ENCODE results near the gene PDGFC. TPM values are rescaled to one million over a fixed set of nuclear protein-coding genes. Genes with fewer than 3 reads are reported as not detected.

The PDGFC gene
- total RNA-seq, 2 donors from 2014 or later: 19.1 to 21.8 TPM

DNA sequence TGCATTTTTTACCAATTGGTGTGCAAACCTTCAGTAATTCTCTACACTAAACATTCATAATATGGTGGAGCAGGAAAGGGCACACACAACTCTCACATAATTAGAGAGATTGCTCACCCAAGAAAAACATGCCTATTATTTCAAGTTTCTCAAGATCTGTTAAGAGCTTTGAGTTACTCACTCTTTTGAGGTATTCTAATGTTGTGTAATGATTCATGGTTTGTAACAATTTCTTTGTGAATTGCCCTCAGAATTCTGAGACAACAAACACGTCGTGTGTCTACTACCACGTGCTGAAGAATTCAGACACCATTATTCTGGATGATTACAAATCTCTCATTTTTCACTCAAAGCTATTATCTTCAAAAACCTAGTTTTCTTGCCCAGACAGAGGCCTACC, 82.8 kb downstream of the PDGFC start:
- Histone ChIP-seq H3K4me3 (no peak overlapping the region), H3K27ac (no peak overlapping the region), H3K4me1 (peaks cover 6% of the 10 kb centered on the region), H3K9me3 (no peaks in the 10 kb centered on the region), H3K36me3 (replicated peaks in 1 of 2; ENCODE audit: insufficient read depth in 1 of 2, low read depth in 2 of 2) (no peaks in the 10 kb centered on the region), H3K27me3 (no peaks in the 10 kb centered on the region)
- ATAC-seq: no peak
- TF ChIP-seq, protein P1, sequence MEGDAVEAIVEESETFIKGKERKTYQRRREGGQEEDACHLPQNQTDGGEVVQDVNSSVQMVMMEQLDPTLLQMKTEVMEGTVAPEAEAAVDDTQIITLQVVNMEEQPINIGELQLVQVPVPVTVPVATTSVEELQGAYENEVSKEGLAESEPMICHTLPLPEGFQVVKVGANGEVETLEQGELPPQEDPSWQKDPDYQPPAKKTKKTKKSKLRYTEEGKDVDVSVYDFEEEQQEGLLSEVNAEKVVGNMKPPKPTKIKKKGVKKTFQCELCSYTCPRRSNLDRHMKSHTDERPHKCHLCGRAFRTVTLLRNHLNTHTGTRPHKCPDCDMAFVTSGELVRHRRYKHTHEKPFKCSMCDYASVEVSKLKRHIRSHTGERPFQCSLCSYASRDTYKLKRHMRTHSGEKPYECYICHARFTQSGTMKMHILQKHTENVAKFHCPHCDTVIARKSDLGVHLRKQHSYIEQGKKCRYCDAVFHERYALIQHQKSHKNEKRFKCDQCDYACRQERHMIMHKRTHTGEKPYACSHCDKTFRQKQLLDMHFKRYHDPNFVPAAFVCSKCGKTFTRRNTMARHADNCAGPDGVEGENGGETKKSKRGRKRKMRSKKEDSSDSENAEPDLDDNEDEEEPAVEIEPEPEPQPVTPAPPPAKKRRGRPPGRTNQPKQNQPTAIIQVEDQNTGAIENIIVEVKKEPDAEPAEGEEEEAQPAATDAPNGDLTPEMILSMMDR (IDR thresholded peaks at IDR 0.05): no peak
- no peak for TF ChIP-seq POLR2A (IDR thresholded peaks at IDR 0.05)
- DNase-seq: no peak
- WGBS, 2 donors: 85 to 92% methylated on average over 3 of the region's 3 CpGs
- intact Hi-C loops (cut with DNase I): no loop called here

DNA sequence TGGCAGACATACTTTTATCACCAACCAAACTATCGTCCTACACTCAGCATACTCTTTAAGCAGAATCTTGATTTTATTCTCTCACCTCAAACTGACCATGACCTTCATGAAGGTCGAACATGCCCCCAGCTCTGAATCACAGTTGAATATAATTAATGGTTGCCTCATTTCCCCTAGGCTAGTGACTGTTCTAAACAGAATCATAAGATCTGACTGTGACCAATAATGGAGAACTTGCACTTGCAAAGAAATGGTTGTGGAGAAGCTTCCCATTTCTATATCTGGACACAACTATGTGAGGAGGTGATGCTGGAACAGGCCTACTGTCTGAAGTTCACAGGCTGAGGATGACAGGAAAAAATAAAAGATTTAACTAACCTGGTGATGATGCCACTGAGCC, 85.1 kb downstream of the PDGFC start:
- intact Hi-C loops (cut with DNase I): no loop called here
- TF ChIP-seq, protein P1 (IDR thresholded peaks at IDR 0.05): no peak
- TF ChIP-seq POLR2A (IDR thresholded peaks at IDR 0.05): no peak
- no peaks in the 10 kb centered on the region for H3K27me3 ChIP-seq
- DNase-seq: no peak
- WGBS, 2 donors: 79 to 93% methylated on average over 2 of the region's 2 CpGs
- no peak for ATAC-seq
- H3K4me1 ChIP-seq: peaks cover 6% of the 10 kb centered on the region
- no peaks in the 10 kb centered on the region for H3K36me3 ChIP-seq (replicated peaks in 1 of 2; ENCODE audit: insufficient read depth in 1 of 2, low read depth in 2 of 2)
- H3K27ac ChIP-seq: no peak overlapping the region
- H3K9me3 ChIP-seq: no peaks in the 10 kb centered on the region
- no peak overlapping the region for H3K4me3 ChIP-seq

DNA sequence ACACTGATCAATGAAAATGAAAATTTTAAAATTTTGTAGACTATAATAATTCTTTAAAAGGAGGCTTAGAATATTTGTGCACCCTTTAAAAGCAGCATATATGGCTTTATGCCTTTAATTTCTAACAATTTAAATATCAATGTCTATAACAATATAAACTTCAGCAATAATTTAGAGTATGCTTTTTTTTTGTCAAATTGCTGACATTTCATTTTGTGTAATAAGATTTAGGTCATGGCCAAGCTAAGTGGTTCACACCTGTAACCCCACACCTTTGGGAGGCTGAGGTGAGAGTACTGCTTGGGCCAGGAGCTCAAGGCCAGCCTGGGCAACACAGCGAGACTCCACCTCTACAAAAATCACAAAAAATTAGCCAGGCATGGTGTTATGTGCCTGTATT, 86.2 kb downstream of the PDGFC start:
- 86% methylated on average over 1 of the region's 1 CpG for WGBS, 2 donors
- H3K4me3 ChIP-seq: no peak overlapping the region
- TF ChIP-seq, protein P1 (IDR thresholded peaks at IDR 0.05): no peak
- TF ChIP-seq POLR2A (IDR thresholded peaks at IDR 0.05): no peak
- intact Hi-C loops (cut with DNase I): no loop called here
- H3K36me3 ChIP-seq (replicated peaks in 1 of 2; ENCODE audit: insufficient read depth in 1 of 2, low read depth in 2 of 2): no peaks in the 10 kb centered on the region
- no peak for DNase-seq
- no peaks in the 10 kb centered on the region for H3K27me3 ChIP-seq
- H3K4me1 ChIP-seq: peaks cover 5% of the 10 kb centered on the region
- no peak overlapping the region for H3K27ac ChIP-seq
- H3K9me3 ChIP-seq: no peaks in the 10 kb centered on the region
- no peak for ATAC-seq

DNA sequence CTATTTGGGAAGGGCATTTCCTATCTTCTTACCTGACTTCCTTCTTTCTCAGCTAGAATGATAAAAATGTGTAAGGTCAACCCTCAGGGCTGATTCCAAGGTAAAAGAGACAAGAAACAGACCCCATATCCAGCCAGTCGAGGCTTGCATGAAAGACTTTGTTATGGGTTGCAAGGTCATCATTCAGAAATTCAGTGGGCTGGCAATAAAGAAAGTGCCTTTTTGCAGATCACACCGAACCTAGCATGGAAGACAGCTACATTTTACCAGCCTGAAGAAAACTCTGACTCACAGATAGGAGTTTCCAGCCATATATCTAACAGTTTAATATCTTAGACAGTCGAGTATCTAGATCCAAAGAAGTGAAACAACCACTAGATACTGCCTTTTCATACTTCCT, 87.4 kb downstream of the PDGFC start:
- TF ChIP-seq, protein P1 (IDR thresholded peaks at IDR 0.05): no peak
- no peak for TF ChIP-seq POLR2A (IDR thresholded peaks at IDR 0.05)
- Histone ChIP-seq H3K4me3 (no peak overlapping the region), H3K27me3 (no peaks in the 10 kb centered on the region), H3K27ac (no peak overlapping the region), H3K36me3 (replicated peaks in 1 of 2; ENCODE audit: insufficient read depth in 1 of 2, low read depth in 2 of 2) (no peaks in the 10 kb centered on the region), H3K9me3 (no peaks in the 10 kb centered on the region), H3K4me1 (peaks cover 3% of the 10 kb centered on the region)
- WGBS, 2 donors: 57 to 72% methylated on average over 3 of the region's 3 CpGs
- no peak for ATAC-seq
- DNase-seq: no peak
- intact Hi-C loops (cut with DNase I): no loop called here

DNA sequence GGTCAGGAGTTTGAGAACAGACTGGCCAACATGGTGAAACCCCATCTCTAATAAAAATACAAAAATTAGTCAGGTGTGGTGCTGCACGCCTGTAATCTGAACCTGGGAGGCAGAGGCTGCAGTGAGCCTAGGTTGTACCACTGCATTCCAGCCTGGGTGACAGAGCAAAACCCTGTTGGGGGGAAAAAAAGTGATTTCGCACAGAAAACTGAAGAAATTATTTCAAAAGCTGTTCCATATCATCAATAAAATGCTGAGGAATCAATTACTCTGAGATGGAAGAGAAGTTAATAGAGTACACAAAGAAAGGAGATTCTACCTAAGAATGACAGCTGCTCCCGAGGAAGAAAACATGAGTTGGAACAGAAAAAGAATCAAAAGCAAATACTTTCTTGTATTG, 95.9 kb downstream of the PDGFC start:
- intact Hi-C loops (cut with DNase I): no loop called here
- 90 to 91% methylated on average over 3 of the region's 3 CpGs for WGBS, 2 donors
- no peak overlapping the region for H3K27ac ChIP-seq
- H3K4me3 ChIP-seq: no peak overlapping the region
- ATAC-seq (no peak), DNase-seq (no peak)
- TF ChIP-seq, protein P1 (IDR thresholded peaks at IDR 0.05): no peak
- TF ChIP-seq POLR2A (IDR thresholded peaks at IDR 0.05): no peak
- no peaks in the 10 kb centered on the region for H3K36me3 ChIP-seq (replicated peaks in 1 of 2; ENCODE audit: insufficient read depth in 1 of 2, low read depth in 2 of 2)
- no peaks in the 10 kb centered on the region for H3K9me3 ChIP-seq
- H3K27me3 ChIP-seq: no peaks in the 10 kb centered on the region
- peaks cover 10% of the 10 kb centered on the region for H3K4me1 ChIP-seq
